HG03159 (cell line): Measurements from ENCODE around the gene BOD1.

ENCODE experiments used
- ATAC-seq: cut with Tn5 transposase; IDR thresholded peaks from one replicate; pipeline ENCODE4 v1.9.1; 2021; ENCODE audit warnings: mild to moderate bottlenecking, moderate library complexity; ENCODE audit not compliant: unreplicated experiment

Gene BOD1

DNA sequence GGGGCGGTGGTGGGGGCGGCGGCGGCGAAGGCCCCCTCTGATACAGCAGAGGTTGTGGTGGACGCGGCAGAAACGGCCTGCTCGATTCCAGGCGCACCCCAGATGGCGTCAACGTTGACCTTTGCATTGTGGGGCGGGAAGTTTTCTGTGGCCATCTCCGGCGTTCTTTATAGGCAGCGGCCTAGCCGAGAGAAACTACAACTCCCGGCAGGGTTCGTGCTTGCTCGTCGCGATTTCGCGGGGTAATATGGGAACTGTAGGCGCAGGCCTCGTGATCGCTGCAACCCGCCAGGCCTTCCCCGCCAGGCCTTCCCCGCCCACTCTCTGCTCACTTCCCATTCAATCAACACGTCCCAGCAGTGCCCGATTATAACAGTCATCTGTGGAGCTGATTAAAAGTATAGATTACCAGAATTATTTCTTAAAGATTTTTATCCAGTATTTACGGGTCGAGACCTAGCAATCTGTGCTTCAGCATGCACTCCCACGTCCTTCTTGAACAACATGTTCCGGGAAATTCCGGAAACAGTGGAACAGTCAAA, at the start of gene BOD1:
Gene BOD1, minus strand, starts transcription at position 74 of the 542 bp plus-strand sequence. CDS start 214 bp downstream, outside the sequence.
- peak; percentile 91 for ATAC-seq

DNA sequence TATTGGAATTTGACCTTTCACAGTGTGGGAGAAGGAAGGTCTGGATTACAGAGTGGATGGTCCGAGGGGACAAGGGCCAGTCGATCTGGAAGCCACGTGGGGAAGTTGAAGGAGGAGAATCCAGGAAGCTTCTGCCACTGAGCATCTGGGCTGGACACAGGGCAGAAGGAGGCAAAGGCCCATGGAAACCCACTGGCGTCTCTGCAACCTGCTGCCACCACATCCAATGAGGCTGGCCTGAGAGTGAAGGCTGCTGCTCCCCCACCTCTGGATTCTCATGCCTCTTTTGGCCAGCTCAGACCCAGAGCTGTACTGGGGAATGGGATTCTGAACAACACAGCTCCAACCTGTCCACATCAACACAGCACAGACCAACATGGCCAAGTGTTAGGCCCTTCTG, 48.9 kb upstream of the BOD1 start:
- ATAC-seq, result no peak

DNA sequence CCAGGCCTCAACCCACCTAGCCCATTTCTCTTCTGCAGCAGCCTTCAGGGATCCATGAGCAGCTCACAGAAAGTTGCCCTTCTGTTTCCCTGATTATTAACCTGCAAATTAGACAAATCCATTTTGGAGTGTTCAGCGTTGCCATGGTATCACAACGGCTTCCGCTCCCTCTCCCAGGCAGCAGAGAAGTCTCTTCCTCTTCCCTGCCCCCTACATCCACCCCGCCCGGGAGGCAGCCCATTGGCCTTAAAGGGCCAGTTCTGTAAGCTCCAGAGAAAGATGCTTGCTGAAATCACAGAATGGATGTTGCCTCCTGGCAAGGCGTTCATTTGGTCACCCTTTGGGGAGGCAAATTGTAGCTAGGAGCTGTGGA, 47.7 kb upstream of the BOD1 start:
- no peak for ATAC-seq

DNA sequence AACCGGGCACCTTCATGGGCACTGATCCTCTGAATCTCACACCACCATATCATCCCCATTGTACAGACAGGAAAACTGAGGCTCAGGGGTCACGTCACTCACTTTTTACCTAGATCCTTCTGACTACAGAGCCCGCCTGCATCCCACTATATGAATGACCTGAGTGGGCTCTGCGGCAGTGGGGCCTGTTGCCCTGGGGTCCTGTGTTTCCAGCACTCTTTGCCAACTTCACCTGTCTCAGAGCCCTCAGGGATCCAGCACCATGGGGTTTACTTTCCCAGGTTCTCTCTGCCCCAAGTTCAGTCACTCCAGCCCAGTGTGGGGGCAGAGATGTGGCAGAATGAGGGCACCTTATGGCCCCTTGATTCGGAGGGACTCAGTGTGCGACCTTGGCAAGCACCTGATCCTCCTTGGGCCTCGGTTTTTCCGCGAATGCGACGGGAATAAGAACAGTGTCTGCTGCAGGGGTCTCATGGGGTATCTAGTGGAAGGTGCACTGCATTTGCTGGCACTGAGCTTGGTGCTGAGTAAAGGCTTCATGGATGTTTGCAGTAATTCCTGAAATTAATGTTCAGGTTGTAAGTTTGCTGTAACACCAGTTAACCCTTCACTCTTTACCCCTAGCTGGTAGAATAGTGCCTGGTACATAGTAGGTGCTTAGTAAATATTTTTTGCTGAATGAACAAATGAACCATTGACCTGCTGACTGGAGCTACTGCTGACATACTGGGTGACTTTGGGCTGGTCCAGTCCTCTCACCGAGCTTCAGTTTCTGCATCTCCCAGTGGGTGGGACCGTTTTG, 47.1 kb upstream of the BOD1 start:
- ATAC-seq, result no peak

DNA sequence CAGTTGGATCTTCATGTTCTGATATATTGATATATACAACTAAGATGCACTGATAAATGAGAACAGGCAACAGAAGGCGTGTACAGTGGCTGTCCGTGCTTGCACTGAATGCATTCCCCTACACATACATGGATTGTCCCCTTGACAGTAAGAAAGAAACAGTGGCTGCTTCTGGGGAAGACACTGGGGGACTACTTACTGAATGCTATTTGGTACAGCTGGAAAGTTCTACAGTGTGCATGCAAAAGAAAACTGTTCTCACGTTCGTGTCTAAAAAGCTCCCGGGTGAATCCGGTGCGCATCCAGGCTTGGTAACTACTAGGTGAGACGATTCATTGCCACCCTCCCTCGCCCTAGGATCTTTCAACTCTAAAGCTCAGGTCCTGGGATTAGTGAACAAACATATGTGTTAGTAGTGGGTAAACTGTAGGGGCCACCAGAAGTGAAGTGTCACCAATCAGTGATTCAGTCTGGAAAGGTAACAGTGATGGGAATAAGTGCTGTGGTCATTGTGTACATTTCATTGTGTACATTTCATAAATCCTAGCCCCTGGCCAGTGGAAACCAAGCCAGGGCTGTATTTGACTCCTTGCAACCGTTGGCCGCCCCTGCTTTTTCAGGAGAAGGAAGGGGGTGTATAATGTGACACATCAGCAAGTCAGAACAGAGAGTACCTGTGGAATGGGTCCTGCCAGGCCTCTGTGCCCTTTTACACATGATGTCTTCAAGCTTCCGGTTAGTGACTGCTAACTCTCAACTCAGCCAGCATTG, 46.3 kb upstream of the BOD1 start:
- no peak for ATAC-seq

DNA sequence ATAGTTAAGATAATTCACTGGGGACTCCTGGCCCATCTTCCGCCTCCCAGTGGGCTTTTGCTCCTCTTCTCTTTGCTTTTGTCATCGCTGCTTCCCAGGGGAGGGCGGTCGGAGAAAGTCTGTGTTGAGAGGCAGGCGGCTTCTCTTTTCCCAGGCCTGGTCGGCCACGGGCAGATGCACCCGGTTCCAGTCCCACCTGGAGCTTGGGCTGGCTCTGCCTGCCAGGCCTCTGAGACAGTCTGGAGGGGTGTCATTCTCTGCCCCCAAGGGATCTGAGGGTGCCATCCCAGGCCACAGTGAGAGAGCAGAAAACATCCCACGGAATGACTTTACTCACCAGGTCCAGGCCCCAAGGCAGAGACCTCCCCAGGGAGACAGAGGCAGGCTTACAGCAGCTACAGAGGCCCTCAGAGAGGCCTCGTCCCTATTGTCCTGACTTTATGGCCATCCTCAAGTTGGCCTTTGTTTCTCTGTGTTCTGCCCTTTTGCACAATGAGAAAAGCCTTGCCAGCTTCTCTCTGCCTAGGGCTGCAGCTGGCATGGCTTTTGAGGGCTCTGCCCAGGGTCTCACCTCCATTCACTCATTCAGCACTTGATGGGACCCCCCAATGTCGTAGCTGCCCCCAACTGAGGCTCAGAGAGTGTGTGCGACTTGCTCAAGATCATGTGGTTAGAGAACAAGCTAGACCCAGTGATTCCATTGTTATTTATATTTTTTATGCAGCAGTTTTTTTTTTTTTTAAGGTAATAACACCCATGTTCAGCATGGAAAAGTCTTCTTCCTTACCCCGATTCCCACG, 44.2 kb upstream of the BOD1 start:
- ATAC-seq, result no peak

DNA sequence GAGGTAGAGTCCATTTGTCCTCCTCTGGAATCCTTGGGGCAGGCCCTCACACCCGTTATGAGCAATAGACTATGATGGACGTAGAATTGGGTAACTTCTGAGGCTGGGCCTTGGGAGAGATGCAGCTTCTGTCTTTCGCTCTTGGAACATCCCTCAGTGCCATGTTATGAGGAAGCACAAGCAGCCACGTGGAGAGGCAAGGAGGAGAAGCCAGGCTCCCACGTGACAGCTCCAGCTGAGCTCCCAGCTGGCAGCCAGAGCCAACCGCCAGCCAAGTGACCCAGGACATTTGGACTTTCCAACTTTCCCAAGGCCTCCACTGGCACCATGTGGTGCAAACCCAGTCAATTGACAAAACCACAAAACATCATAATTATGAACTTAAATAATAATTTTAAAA, 43.0 kb upstream of the BOD1 start:
- ATAC-seq, result no peak

DNA sequence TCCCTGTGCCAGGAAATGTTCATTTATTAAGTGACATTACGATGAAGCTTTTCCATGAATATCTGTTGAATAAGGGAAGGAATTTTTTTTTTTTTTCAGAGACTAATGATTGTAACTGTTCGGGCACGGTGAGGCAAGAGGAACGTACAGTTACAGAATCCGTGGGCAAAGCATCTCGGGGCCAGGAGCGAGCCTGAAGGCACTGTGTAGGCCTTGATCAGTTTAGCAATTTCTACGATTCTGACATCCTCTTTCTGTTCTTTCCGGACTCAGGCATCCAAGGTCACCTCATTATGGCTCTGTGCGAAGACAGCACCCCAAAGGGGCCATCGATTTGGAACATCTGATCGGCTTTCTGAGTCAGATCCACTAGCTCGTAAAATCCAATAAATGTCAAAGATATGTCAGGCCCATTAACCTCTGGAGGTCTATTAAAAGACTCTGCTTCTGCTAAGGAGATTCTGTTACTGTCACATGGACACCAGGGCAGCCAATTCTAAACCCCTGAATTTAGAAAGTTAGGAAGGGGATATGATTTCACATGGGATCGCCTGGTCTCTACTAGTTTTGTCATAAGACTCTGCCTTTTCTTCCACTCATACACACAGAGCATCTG, 41.4 kb upstream of the BOD1 start:
- ATAC-seq, result no peak

DNA sequence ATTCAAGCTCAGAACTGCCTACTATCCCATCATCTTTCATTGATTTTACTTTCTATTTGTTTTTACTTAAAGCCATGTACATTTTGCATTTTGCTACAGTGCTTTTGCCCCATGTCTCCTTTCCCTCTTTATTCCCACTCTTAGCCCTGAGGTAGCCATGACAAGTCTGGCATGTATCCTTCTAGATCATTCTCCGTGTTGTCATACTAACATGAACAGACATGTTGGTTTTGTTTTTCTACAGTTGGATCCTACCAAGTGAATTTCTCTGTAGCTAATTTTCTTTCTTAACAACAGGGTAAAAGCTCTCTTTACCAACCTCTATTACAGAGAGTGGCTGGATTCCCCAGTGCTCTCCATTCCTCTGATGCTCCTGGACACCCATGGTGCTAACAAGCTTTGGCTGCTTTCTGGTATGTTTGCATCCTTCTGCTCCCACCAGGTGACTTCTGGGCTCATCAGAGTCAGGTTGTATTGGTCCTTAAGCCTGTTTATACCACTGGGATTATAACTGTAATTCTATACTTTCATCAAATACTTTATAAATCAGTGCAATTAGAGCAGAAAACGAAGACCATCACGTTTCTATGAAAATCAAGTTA, 38.8 kb upstream of the BOD1 start:
- ATAC-seq, result no peak

DNA sequence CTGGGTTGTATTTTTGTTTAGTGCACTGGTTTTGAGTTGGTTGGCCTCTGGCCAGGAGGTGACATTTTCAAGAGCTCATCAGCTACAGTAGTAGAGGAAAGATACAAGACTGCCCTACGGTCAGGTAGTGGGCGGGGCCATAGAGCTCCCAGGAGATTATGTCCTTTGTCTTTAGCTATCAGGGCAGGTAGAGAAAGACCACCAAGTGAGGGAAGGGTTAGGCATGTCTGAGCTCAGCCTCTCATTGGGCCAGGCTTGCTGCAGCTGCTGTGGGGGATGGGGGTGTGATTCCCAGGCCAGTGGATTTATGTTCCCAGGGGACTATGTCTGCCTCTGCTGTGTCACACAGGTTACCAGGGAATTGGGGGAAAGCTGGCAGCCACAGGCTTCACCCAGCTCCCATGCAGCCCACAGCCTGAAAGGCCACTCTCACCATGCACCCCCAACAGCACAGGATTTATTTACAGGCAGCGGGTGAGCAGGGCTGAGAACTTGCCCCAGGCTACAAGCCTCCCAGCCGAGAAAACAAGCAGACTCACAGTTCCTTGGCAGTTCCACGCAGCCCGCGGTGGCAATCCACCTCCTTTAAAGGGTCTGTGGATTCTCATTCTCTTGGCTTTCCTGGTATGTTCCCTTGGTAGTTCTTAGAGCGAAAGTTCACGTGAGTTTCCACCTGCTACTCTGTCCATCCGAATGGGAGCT, 37.5 kb upstream of the BOD1 start:
- ATAC-seq, result no peak

DNA sequence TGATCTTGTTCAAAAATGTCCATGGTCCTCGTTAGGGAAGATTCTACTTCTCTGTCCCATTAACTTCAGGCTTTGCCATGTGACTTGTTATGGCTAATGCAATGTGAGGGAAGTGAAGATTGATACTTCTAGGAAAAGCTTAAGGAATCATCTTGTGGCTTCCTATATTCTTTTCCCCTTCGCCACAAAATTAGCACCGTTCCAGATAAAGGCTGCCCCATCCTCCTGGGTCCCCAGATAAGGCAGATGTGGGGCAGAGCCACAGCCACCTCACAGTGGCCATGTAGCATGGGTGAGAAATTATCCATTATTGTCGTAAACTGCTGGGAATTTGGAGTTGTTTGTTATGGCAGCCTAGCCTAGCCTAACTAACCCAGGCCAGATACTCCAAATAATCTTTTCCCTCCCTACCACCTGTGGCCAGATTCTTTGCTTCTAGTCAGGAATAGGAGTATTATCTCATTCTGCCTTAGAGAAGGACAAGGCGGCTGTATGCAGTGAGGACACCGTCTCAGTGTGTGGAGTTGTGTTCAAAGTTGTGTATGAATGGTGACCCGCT, 31.9 kb upstream of the BOD1 start:
- no peak for ATAC-seq

DNA sequence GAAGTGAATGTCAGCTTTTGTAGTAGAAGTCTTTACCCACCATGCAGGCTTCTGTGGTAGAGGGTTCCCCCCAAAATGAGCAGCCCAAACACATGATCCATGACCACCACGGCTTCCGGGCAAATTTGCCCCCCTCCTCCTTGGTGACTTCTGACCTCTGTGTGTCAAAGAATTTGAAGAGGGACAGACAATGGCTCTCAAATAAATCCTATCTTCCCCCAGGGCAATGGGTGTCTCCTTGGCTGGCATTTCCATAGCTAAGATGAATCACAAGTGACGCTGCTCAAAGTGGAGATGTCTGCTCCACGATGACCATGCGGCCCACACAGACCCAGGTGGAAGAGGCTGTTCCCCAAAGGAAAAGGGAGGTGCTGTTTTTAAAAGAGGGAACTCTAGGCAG, 30.2 kb upstream of the BOD1 start:
- ATAC-seq, result no peak

DNA sequence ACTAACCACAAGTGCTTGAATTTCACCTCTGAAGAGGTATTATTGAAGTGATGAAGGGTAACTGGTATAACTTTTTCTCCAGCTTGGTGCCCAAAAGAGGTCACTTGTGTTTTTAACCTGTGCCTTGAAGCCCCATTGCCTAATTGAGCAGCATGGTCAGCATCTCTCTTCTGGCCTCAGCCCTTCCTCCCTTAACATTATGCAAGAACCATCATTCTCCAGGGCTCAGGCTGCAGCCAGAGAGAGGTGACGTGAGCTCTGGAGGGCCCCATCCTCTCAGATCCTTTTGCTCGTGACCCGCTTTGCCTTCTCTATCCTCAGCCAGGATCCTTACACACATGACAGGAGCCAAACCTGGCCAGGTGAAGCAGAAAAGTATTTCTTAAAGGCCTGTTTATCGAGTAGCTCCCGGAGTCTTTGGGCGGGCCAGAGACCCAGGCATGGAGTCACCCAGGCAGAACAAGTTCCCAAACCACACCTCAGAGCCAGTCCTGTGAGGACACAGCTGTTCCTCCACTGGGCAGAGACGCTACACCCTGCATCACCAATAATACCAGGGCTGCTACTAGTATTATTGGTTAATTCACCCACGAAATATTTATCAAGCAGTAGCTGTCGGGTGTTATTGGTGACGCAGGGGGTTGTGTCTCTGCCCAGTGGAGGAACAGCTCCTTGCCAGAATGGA, 29.6 kb upstream of the BOD1 start:
- ATAC-seq, result no peak

DNA sequence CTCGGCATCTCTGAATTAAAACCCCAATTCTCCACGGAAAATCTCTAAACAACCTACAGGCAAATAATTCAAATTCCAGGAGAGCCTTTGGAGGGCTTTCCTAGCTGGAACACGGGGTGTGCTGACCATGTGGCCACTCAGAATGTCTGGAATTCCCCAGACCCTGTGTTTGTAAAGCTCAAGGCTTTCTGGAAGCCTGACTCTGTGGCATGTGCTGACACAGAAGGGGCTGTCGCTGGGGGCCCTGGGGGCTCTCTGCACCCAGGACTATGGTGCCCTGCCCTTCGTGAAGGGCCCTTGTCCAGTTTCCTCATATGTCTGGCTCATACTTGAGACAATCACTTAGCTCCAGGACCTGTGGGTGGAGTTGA, 29.0 kb upstream of the BOD1 start:
- no peak for ATAC-seq

DNA sequence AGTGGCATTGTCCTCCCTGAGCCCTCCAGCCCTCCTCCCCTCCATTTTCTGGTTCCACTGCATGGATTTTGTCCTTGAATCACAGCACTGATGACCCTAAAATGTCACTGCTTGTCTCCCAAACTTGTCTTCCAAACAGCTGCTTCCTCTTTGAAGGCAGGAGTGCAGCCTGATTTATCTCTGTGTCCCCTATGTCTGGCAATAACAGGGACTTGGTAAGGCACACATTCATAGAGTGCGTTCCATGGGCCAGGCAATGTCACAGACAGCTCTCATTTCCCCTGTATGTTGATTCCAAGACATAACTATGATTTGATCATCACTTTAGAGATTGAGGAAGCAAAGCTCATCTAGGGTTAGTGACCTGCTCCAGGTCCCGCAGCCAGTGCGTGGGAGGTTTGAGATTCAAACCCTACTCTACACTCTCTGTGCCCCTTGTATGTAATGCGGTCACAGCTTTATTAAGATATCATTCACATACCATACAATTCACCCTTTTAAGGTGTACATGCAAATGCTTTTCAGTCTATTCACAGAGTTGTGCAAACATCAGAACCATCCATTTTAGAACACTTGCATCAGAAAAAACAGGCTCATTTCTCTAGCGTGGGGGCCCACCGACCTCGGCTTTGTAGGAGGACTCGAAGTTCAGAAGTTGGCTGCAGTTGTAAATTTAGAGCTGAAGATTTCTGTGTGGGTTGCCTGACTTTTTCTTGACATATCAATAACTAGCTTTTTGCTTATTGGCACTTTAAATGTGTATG, 28.4 kb upstream of the BOD1 start:
- no peak for ATAC-seq

DNA sequence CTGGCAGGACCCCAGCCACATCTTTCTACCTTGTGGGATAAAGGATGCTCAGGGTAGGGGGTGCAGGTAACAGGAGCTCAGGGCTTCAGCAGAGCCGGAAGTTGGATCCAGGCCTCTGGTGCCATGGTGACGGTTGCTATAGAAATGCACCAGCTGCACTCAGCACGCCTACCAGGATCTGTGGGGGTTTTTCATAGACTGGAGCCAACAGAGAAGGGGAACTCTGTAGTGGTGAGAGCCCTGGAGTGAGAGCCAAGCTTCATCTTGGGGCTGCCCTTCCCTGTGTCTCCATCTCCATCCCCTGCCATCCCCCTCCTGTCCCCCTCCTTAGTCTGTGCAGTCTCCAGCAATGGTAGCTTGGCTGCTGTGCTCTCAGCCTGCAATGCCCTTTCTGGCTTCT, 27.5 kb upstream of the BOD1 start:
- ATAC-seq, result peak; percentile 81

DNA sequence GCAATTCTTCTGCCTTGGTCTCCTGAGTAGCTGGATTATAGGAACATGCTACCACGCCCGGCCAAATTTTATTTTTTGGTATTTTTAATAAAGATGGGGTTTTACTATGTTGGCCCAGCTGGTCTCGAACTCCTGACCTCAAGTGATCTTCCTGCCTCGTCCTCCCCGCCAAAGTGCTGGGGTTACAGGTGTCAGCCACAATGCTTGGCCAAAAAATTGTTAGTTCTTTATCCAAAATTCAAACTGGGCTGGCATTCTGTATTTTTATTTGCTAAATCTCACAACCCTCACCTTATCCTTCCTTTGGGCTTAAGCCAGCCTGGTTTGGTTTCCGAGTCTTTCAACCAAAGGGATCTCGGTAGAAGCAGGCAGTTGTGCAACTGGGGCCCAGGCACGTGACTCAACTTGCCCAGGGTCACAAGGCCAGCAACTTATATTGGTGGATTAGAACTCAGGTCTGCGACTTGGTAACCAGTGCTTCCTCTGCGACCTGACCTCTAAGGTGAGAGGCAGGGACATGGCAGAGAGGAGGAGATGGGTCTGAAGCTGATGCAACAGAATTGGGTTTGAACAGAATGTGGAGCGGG, 26.5 kb upstream of the BOD1 start:
- no peak for ATAC-seq
